Measurements from ENCODE around the gene UNC5C. TPM values are rescaled to one million over a fixed set of nuclear protein-coding genes. Genes with fewer than 3 reads are reported as not detected.

Gene UNC5C
- total RNA-seq, 3 donors from 2014 or later, result 6.2 to 20.9 (median 6.2) TPM

DNA sequence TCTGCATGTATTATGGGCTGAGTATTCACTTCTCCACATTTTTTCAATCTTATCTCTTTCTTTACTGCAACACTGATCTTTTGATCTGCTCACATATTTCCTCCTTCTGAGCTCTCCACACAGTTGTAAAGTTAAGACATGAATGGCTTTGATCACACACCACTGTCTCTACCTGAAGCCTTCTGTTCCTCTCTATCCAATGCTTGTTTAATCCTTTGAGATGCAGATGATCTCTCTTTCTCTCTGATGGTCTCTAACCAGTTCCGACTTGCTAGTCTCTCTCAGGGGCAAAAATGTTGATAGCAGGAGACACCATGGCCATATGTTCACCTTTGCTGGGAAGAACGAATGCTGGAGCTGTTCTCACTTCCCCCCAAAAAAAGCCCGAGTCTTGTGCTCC lies 162.4 kb downstream of the UNC5C start:
- H3K27me3 ChIP-seq, result no peaks in the 10 kb centered on the region
- H3K4me1 ChIP-seq, result no peaks in the 10 kb centered on the region
- no peak overlapping the region for H3K4me3 ChIP-seq
- no peak overlapping the region for H3K27ac ChIP-seq
- TF ChIP-seq POLR2AphosphoS5 (IDR thresholded peaks at IDR 0.05), result no peak
- no peak for TF ChIP-seq POLR2A (IDR thresholded peaks at IDR 0.05)
- TF ChIP-seq, protein P1, sequence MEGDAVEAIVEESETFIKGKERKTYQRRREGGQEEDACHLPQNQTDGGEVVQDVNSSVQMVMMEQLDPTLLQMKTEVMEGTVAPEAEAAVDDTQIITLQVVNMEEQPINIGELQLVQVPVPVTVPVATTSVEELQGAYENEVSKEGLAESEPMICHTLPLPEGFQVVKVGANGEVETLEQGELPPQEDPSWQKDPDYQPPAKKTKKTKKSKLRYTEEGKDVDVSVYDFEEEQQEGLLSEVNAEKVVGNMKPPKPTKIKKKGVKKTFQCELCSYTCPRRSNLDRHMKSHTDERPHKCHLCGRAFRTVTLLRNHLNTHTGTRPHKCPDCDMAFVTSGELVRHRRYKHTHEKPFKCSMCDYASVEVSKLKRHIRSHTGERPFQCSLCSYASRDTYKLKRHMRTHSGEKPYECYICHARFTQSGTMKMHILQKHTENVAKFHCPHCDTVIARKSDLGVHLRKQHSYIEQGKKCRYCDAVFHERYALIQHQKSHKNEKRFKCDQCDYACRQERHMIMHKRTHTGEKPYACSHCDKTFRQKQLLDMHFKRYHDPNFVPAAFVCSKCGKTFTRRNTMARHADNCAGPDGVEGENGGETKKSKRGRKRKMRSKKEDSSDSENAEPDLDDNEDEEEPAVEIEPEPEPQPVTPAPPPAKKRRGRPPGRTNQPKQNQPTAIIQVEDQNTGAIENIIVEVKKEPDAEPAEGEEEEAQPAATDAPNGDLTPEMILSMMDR (IDR thresholded peaks at IDR 0.05), result no peak
- no peak for DNase-seq (ENCODE audit: low spot score in 2 of 2)
- H3K9me3 ChIP-seq, result no peaks in the 10 kb centered on the region
- intact Hi-C loops (cut with DNase I; ENCODE audit: low total_unique reads), result no loop called here
- H3K36me3 ChIP-seq, result no peaks in the 10 kb centered on the region

DNA sequence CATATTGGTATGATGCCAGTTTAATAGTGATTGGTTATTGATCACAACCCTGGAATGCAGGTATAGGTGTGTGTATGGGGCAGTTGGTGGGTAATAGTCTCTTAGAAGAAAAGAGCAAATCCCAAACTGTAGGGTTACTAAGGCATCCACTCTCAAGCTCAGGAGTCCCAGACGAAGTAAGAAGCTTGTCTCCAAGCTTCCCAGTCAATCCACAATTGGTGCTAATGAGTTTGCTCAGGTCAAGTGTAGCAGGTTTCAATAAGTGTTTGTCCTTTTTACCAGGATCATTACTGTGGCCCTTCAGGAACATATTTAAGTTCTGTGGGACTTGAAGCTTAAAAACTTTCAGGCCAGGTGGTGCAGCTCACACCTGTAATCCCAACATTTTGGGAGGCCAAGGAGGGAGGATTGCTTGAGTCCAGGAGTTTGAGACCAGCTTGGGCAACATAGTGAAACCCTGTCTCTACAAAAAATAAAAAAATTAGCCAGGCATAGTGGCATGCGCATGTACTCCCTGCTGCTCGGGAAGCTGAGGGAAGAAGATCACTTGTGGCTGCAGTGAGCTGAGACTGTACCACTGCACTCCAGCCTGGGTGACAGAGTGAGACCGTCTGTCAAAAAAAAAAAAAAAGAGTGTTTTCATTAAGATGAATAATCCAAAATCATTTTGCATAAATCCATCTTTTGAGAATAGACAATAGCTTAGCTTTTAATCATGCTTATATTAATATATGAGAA lies 166.8 kb downstream of the UNC5C start:
- Histone ChIP-seq H3K27me3 (no peaks in the 10 kb centered on the region), H3K4me3 (no peak overlapping the region), H3K36me3 (no peaks in the 10 kb centered on the region), H3K9me3 (no peaks in the 10 kb centered on the region), H3K4me1 (no peaks in the 10 kb centered on the region), H3K27ac (no peak overlapping the region)
- no peak for DNase-seq (ENCODE audit: low spot score in 2 of 2)
- intact Hi-C loops (cut with DNase I; ENCODE audit: low total_unique reads), result no loop called here
- TF ChIP-seq, protein P1 (IDR thresholded peaks at IDR 0.05), result no peak
- TF ChIP-seq POLR2AphosphoS5 (IDR thresholded peaks at IDR 0.05), result no peak
- TF ChIP-seq POLR2A (IDR thresholded peaks at IDR 0.05), result no peak

DNA sequence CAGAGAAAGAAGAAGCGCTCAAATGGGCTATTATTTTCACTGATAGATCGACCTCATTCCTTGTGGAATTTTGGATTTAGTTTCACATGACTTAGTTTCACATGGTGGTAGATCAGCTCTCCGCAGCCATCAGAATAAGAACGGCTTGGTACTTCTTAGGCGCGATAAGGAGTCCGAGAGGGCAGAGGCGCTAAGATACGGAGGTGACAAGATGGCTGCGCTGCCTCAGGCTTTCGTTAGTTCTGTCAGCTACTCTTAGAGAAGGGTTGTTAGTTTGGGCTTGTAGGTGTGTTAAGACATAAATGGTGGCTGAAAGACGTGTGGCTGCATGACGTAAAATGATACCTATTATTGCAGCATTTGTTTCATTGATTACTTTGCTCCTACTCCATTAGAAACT lies 169.1 kb downstream of the UNC5C start:
- H3K27me3 ChIP-seq, result no peaks in the 10 kb centered on the region
- intact Hi-C loops (cut with DNase I; ENCODE audit: low total_unique reads), result no loop called here
- H3K36me3 ChIP-seq, result no peaks in the 10 kb centered on the region
- no peaks in the 10 kb centered on the region for H3K9me3 ChIP-seq
- no peak overlapping the region for H3K27ac ChIP-seq
- TF ChIP-seq POLR2A (IDR thresholded peaks at IDR 0.05) (no peak), POLR2AphosphoS5 (IDR thresholded peaks at IDR 0.05) (no peak)
- TF ChIP-seq, protein P1 (IDR thresholded peaks at IDR 0.05), result no peak
- no peak for DNase-seq (ENCODE audit: low spot score in 2 of 2)
- H3K4me3 ChIP-seq, result no peak overlapping the region
- no peaks in the 10 kb centered on the region for H3K4me1 ChIP-seq

DNA sequence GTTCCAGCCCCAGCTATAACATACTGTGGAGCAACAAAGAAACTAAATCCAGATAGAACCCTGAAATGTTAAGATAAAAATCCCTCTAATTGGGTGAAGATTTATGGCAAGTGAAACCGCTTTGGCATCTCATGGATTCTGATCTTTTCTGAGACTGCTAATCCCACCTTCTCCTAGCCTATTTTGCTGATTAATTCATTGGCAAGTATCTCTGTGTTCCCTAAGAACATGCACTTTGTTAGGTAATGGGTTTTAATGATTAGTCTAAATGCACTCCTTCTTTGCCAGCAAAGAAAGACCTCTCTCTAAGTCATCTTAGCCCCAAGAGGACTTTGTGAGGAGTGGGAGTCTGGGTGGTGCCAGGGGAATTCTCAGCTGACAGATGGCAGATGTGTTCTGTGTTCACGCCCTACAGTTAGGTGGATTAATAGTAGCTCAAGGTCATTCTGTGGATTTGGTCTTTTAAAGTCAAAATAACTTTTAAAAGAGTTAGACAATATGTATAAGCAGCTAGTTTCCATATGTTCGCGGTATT lies 171.3 kb downstream of the UNC5C start:
- Histone ChIP-seq H3K4me1 (no peaks in the 10 kb centered on the region), H3K36me3 (no peaks in the 10 kb centered on the region), H3K4me3 (no peak overlapping the region), H3K27me3 (no peaks in the 10 kb centered on the region), H3K9me3 (no peaks in the 10 kb centered on the region), H3K27ac (no peak overlapping the region)
- intact Hi-C loops (cut with DNase I; ENCODE audit: low total_unique reads), result no loop called here
- TF ChIP-seq POLR2A (IDR thresholded peaks at IDR 0.05), result no peak
- no peak for TF ChIP-seq POLR2AphosphoS5 (IDR thresholded peaks at IDR 0.05)
- TF ChIP-seq, protein P1 (IDR thresholded peaks at IDR 0.05), result no peak
- DNase-seq (ENCODE audit: low spot score in 2 of 2), result no peak

DNA sequence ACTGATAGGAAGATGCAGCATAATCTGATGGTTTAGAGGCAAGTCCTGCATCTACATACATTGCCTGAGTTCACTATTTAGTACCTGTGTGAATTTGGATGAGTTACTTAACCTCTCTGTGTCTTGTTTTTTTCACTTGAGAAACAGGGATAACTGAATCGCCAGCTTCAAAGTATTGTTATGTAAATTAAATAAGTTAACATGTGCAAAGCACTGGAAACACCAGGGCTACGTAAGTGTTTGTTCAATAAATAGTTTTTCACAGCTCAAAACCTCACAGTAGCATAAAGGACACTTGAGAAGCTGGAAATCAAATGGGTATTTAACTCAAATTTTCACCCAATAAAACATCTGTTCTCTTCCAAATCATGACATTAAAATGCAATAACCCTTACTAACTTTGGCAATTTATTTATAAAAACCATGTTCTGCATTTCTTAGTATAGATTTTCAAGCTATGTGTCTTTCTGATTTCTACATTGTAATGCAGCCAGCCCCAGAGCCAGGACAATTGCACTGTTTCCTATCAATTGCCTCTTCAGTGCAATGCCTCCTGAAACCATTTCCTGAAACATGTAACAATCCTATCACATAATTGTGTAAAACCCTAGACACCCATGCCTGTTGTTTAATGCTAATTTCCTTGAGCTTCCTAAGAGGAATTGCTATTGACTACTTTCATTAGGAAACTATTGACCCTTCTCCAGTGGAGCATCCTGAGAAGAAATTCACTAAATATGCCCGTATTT lies 177.1 kb downstream of the UNC5C start:
- Histone ChIP-seq H3K9me3 (no peaks in the 10 kb centered on the region), H3K27ac (no peak overlapping the region), H3K4me3 (no peak overlapping the region), H3K27me3 (no peaks in the 10 kb centered on the region), H3K36me3 (no peaks in the 10 kb centered on the region), H3K4me1 (no peaks in the 10 kb centered on the region)
- DNase-seq (ENCODE audit: low spot score in 2 of 2), result no peak
- intact Hi-C loops (cut with DNase I; ENCODE audit: low total_unique reads), result no loop called here
- TF ChIP-seq, protein P1 (IDR thresholded peaks at IDR 0.05), result no peak
- TF ChIP-seq POLR2A (IDR thresholded peaks at IDR 0.05) (no peak), POLR2AphosphoS5 (IDR thresholded peaks at IDR 0.05) (no peak)

All from breast epithelium (tissue), 4 donors.